ENCODE results near the gene WDR1. TPM values are rescaled to one million over a fixed set of nuclear protein-coding genes. Genes with fewer than 3 reads are reported as not detected.

The WDR1 gene
- total RNA-seq, 1 experiment from 2014 or later = 258 TPM

GRCh38 chr4:10081218-10081606 is 35.4 kb downstream of the WDR1 start:
- no peaks in the 10 kb centered on the region; the same call in none of the 2 replicates for H4K20me1 ChIP-seq (ENCODE audit: insufficient read depth)
- H3K4me2 ChIP-seq = no peak overlapping the region
- ChIA-PET CTCF (no interaction called here), POLR2A (ENCODE audit: unreplicated experiment) (no interaction called here)
- no peaks in the 10 kb centered on the region for H3F3A ChIP-seq (ENCODE audit: insufficient read depth, low read depth)
- H3K9me2 ChIP-seq (ENCODE audit: insufficient read depth) = no peaks in the 10 kb centered on the region
- TF ChIP-seq CTCF (conservative IDR thresholded peaks at IDR 0.05) (no peak), EZH2 (IDR thresholded peaks at IDR 0.05; ENCODE audit: low read depth) (no peak)
- no peak for DNase-seq
- H3K27me3 ChIP-seq (ENCODE audit: insufficient read depth, low read depth) = no peaks in the 10 kb centered on the region
- intact Hi-C loops (cut with micrococcal nuclease; ENCODE audit: unreplicated experiment) = no loop called here
- H3K27ac ChIP-seq = no peak overlapping the region
- BruUV-seq (replicated peaks) = no TSS peak
- H3K79me2 ChIP-seq (ENCODE audit: low read depth) = no peaks in the 10 kb centered on the region
- no peaks in the 10 kb centered on the region for H3K4me1 ChIP-seq (replicated peaks; ENCODE audit: insufficient read depth)
- H2AFZ ChIP-seq = no peak overlapping the region
- H3K36me3 ChIP-seq (ENCODE audit: low read depth) = no peaks in the 10 kb centered on the region
- no peaks in the 10 kb centered on the region for H3K9me3 ChIP-seq (ENCODE audit: insufficient read depth, low read depth)
- H3K4me3 ChIP-seq = no peak overlapping the region

- no peaks in the 10 kb centered on the region for H3F3A ChIP-seq (ENCODE audit: insufficient read depth, low read depth)
- H2AFZ ChIP-seq = no peak overlapping the region
- no peak overlapping the region for H3K4me2 ChIP-seq
- no peak overlapping the region for H3K4me3 ChIP-seq
- H3K27me3 ChIP-seq (ENCODE audit: insufficient read depth, low read depth) = no peaks in the 10 kb centered on the region
- POLR2A ChIA-PET (ENCODE audit: unreplicated experiment) = no interaction called here
- no TSS peak for BruUV-seq (replicated peaks)
- CTCF ChIA-PET = no interaction called here
- no peaks in the 10 kb centered on the region for H3K79me2 ChIP-seq (ENCODE audit: low read depth)
- no peaks in the 10 kb centered on the region for H3K36me3 ChIP-seq (ENCODE audit: low read depth)
- H3K9me3 ChIP-seq (ENCODE audit: insufficient read depth, low read depth) = no peaks in the 10 kb centered on the region
- no peak for DNase-seq
- TF ChIP-seq CTCF (conservative IDR thresholded peaks at IDR 0.05) (no peak), EZH2 (IDR thresholded peaks at IDR 0.05; ENCODE audit: low read depth) (no peak)
- H3K4me1 ChIP-seq (replicated peaks; ENCODE audit: insufficient read depth) = no peaks in the 10 kb centered on the region
- no peaks in the 10 kb centered on the region for H3K9me2 ChIP-seq (ENCODE audit: insufficient read depth)
- no peak overlapping the region for H3K27ac ChIP-seq
- H4K20me1 ChIP-seq (ENCODE audit: insufficient read depth) = no peaks in the 10 kb centered on the region; the same call in none of the 2 replicates
- intact Hi-C loops (cut with micrococcal nuclease; ENCODE audit: unreplicated experiment) = no loop called here
Observed at GRCh38 chr4:10080589-10081217, 35.9 kb downstream of the WDR1 start.

GRCh38 chr4:10079912-10080588 is 36.5 kb downstream of the WDR1 start:
- Histone ChIP-seq H3K27me3 (ENCODE audit: insufficient read depth, low read depth) (no peaks in the 10 kb centered on the region), H3K79me2 (ENCODE audit: low read depth) (no peaks in the 10 kb centered on the region), H3K36me3 (ENCODE audit: low read depth) (no peaks in the 10 kb centered on the region), H4K20me1 (ENCODE audit: insufficient read depth) (no peaks in the 10 kb centered on the region; the same call in none of the 2 replicates), H3K27ac (no peak overlapping the region), H3K4me3 (no peak overlapping the region), H2AFZ (no peak overlapping the region), H3K9me2 (ENCODE audit: insufficient read depth) (no peaks in the 10 kb centered on the region), H3K4me1 (replicated peaks; ENCODE audit: insufficient read depth) (no peaks in the 10 kb centered on the region), H3K9me3 (ENCODE audit: insufficient read depth, low read depth) (no peaks in the 10 kb centered on the region), H3K4me2 (no peak overlapping the region), H3F3A (ENCODE audit: insufficient read depth, low read depth) (no peaks in the 10 kb centered on the region)
- BruUV-seq (replicated peaks) = no TSS peak
- intact Hi-C loops (cut with micrococcal nuclease; ENCODE audit: unreplicated experiment) = no loop called here
- TF ChIP-seq EZH2 (IDR thresholded peaks at IDR 0.05; ENCODE audit: low read depth) (no peak), CTCF (conservative IDR thresholded peaks at IDR 0.05) (no peak)
- no peak for DNase-seq
- ChIA-PET POLR2A (ENCODE audit: unreplicated experiment) (no interaction called here), CTCF (no interaction called here)

Data from PC-9 (cell line).